PFSK-1 (cell line): ENCODE data around the gene CNTN5.

Experiments
- FOXP2 ChIP-seq: optimal IDR thresholded peaks from 2 replicates; pipeline ENCODE3; 2011; ENCODE audit warnings: borderline replicate concordance, control low read depth, inconsistent platforms; ENCODE audit not compliant: insufficient read depth; ENCODE audit errors: extremely low read length, extremely low read depth
- POLR2AphosphoS5 ChIP-seq: IDR thresholded peaks from 2 replicates; pipeline ENCODE4 v1.6.1; 2012; ENCODE audit warnings: low read depth, mild to moderate bottlenecking, control low read depth, low read length, moderate library complexity
- REST ChIP-seq, 2 experiments: IDR thresholded peaks; 2 replicates each; pipeline versions ENCODE4 v1.6.1 to v1.8.0; 2011 to 2012; ENCODE audit warnings: low read depth in 2 of 2, low read length in 2 of 2, control low read depth in 1 of 2, inconsistent platforms in 1 of 2, mild to moderate bottlenecking in 1 of 2, moderate library complexity in 1 of 2; ENCODE audit not compliant: insufficient read depth in 1 of 2
- SIN3A ChIP-seq: IDR thresholded peaks from 2 replicates; pipeline ENCODE4 v1.6.1; 2012; ENCODE audit warnings: mild to moderate bottlenecking, low read length, moderate library complexity, borderline replicate concordance; ENCODE audit not compliant: insufficient read depth
- TAF1 ChIP-seq: IDR thresholded peaks from 2 replicates; pipeline ENCODE4 v1.6.1; 2012; ENCODE audit warnings: low read length, control low read depth, borderline replicate concordance; ENCODE audit not compliant: insufficient read depth

The CNTN5 gene

GRCh38 chr11:99068832-99069231, 48.1 kb downstream of the CNTN5 start:
- TF ChIP-seq SIN3A: no peak
- TF ChIP-seq REST (IDR thresholded peaks at IDR 0.05; ENCODE audit: insufficient read depth in 1 of 2, low read depth in 2 of 2, low read length in 2 of 2): no peak
- TF ChIP-seq TAF1: no peak
- TF ChIP-seq FOXP2: no peak
- no peak for TF ChIP-seq POLR2AphosphoS5

- no peak for TF ChIP-seq POLR2AphosphoS5
Observed at GRCh38 chr11:99069856-99070444, 49.2 kb downstream of the CNTN5 start.

GRCh38 chr11:99079576-99079975, 58.8 kb downstream of the CNTN5 start:
- TF ChIP-seq TAF1 (no peak), REST (IDR thresholded peaks at IDR 0.05; ENCODE audit: insufficient read depth in 1 of 2, low read depth in 2 of 2, low read length in 2 of 2) (no peak), SIN3A (no peak), POLR2AphosphoS5 (no peak), FOXP2 (no peak)

GRCh38 chr11:99080154-99080553, 59.4 kb downstream of the CNTN5 start:
- no peak for TF ChIP-seq FOXP2
- no peak for TF ChIP-seq TAF1
- TF ChIP-seq POLR2AphosphoS5: no peak
- TF ChIP-seq SIN3A: no peak

- TF ChIP-seq SIN3A (no peak), TAF1 (no peak), POLR2AphosphoS5 (no peak), FOXP2 (no peak), REST (IDR thresholded peaks at IDR 0.05; ENCODE audit: insufficient read depth in 1 of 2, low read depth in 2 of 2, low read length in 2 of 2) (no peak)
Observed at GRCh38 chr11:99098258-99098657, 77.5 kb downstream of the CNTN5 start.

GRCh38 chr11:99098751-99099150, 78.0 kb downstream of the CNTN5 start:
- no peak for TF ChIP-seq TAF1
- no peak for TF ChIP-seq SIN3A
- TF ChIP-seq REST (IDR thresholded peaks at IDR 0.05; ENCODE audit: insufficient read depth in 1 of 2, low read depth in 2 of 2, low read length in 2 of 2): no peak
- TF ChIP-seq FOXP2: no peak
- no peak for TF ChIP-seq POLR2AphosphoS5
